ENCODE data around the gene LRRC3C.
A peak's percentile ranks its signal among the peaks of the same experiment; 100 is the strongest.

LRRC3C gene

DNA sequence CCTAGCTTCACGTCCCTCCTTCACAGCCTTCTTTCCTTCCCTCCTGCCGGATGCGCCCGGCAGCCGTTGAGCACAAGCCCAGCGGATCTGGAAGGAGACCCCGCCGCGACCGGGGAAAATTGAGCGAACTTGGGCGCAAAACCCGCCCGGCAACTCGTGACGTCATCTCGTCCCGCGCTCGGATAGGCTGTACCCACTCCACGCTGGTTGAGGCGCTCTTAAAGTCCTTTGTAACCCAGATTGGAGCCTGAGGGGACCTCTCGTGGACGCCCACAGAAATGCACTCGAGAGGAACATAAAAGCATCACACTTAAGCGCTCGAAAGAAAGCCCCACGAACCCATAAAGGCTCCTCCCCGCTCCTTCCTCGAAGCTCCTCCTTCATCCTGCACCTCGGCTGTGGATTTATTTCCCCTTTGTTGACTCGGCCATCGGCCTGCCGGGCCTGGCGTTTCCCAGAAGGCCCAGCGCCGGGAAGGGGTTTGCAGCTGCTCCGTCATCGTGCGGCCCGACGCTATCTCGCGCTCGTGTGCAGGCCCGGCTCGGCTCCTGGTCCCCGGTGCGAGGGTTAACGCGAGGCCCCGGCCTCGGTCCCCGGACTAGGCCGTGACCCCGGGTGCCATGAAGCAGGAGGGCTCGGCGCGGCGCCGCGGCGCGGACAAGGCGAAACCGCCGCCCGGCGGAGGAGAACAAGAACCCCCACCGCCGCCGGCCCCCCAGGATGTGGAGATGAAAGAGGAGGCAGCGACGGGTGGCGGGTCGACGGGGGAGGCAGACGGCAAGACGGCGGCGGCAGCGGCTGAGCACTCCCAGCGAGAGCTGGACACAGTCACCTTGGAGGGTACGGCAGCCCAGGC, 53.0 kb downstream of the LRRC3C start, which contains the start of gene PSMD3:
Gene PSMD3, plus strand, starts transcription at position 457 of the 856 bp plus-strand sequence. Its CDS starts 164 bp downstream, at position 621.
- peak; percentile 96 for DNase-seq

DNA sequence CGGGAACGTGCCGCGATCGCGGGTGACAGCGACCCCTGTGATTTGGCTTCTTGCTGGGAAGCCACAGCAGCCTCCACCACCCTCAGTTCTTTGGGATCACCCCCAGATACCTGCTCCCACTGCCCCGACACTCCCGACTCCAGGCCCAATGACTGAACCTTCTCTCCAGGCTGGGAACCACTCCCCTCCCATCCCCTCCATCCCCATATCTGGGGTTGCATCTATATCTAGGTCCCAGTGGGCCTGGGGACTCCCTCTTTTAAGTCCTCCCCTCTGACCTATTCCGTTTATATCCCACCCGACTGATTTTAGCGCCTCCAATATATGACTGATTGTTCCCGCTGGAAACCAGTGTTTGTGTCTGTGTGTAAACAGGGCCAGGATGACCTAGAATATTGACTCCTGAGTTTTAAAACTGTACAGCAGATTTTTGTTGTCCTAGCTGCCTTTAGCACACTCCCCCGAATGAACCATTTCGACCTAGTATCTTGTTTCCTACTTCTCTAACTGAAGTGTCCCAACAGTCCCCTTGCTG, 53.7 kb downstream of the LRRC3C start:
- no peak for DNase-seq

- no peak for DNase-seq
Measured at GRCh38 chr17:39981766-39982375, 54.3 kb downstream of the LRRC3C start.

GRCh38 chr17:39988206-39988810, 60.8 kb downstream of the LRRC3C start:
- no peak for DNase-seq

GRCh38 chr17:39994448-39994847, 66.9 kb downstream of the LRRC3C start:
- no peak for DNase-seq
